Endodermal cell (in vitro differentiated cells): ENCODE data around the gene PCDHGA2. TPM values are rescaled to one million over a fixed set of nuclear protein-coding genes. Genes with fewer than 3 reads are reported as not detected.
"Not testable (repeated sequence)": the region's sequence is repeated elsewhere in the genome, so short reads cannot be mapped to it uniquely, and the experiment has no call there.

Source experiments
- DNase-seq: peaks from one replicate; pipeline ENCODE4 v3.0.0-alpha.2; 2017
- H3K27ac ChIP-seq: 2 replicates; pipeline ENCODE4 v1.5.1; 2013; ENCODE audit warnings: mild to moderate bottlenecking, low read depth, low read length, moderate library complexity
- H3K27me3 ChIP-seq: 2 replicates; pipeline ENCODE4 v1.6.1; 2013; ENCODE audit warnings: mild to moderate bottlenecking, low read length, moderate library complexity; ENCODE audit not compliant: insufficient read depth, control insufficient read depth, poor library complexity, severe bottlenecking
- H3K36me3 ChIP-seq: 2 replicates; pipeline ENCODE4 v1.7.0; 2013; ENCODE audit warnings: mild to moderate bottlenecking, low read length, moderate library complexity; ENCODE audit not compliant: control insufficient read depth, insufficient read depth
- H3K4me1 ChIP-seq: one replicate; pipeline ENCODE4 v1.7.0; 2013; ENCODE audit warnings: low read length; ENCODE audit not compliant: control insufficient read depth, insufficient read depth
- H3K4me3 ChIP-seq: 2 replicates; pipeline ENCODE4 v1.5.1; 2013; ENCODE audit warnings: mild to moderate bottlenecking, low read length, moderate library complexity
- H3K9ac ChIP-seq: 2 replicates; pipeline ENCODE4 v1.6.1; 2013; ENCODE audit warnings: mild to moderate bottlenecking, low read length, moderate library complexity; ENCODE audit not compliant: poor library complexity, severe bottlenecking; ENCODE audit errors: extremely low read depth
- H3K9me3 ChIP-seq: 2 replicates; pipeline ENCODE4 v1.6.1; 2013; ENCODE audit warnings: mild to moderate bottlenecking, low read length, moderate library complexity; ENCODE audit not compliant: control insufficient read depth
- H3K27ac Mint-ChIP-seq: 2 replicates; pipeline ENCODE4 v1.8.0; 2020; ENCODE audit warnings: mixed read lengths
- H3K27me3 Mint-ChIP-seq: 2 replicates; pipeline ENCODE4 v1.8.0; 2021; ENCODE audit warnings: mild to moderate bottlenecking, mixed read lengths; ENCODE audit not compliant: insufficient read depth
- H3K36me3 Mint-ChIP-seq: 2 replicates; pipeline ENCODE4 v1.8.0; 2020; ENCODE audit warnings: low read depth, mixed read lengths
- H3K4me1 Mint-ChIP-seq: 2 replicates; pipeline ENCODE4 v1.8.0; 2020; ENCODE audit warnings: mixed read lengths
- H3K4me3 Mint-ChIP-seq: 2 replicates; pipeline ENCODE4 v1.8.0; 2020; ENCODE audit warnings: mild to moderate bottlenecking, moderate library complexity, mixed read lengths
- H3K9me3 Mint-ChIP-seq: 2 replicates; pipeline ENCODE4 v1.8.0; 2020; ENCODE audit warnings: mild to moderate bottlenecking, mixed read lengths
- CTCF ChIP-seq: fragments of 200-600 bp; sonication (generic); conservative IDR thresholded peaks from 2 replicates; pipeline ENCODE4 v1.5.0; 2021; ENCODE audit warnings: antibody characterized with exemption, mild to moderate bottlenecking
- WGBS, 2 experiments: methylation state at CpG; one replicate each; pipeline versions ENCODE4 v1.1.5 to v1.1.7; 2013; ENCODE audit warnings: missing lambda C conversion rate in 2 of 2, mixed read lengths in 1 of 2; ENCODE audit not compliant: insufficient coverage in 1 of 2, insufficient read length in 1 of 2; 5-methylcytosine and 5-hydroxymethylcytosine counted together
- total RNA-seq, 2 donors: library from RNA; stranded (reverse); fragmentation: NEBNext Ultra II Directional in 1 of 2; extraction: Animal tissue kit (Norgen Biotek cat#: 25700) in 1 of 2; gene quantifications; 2 replicates in 1 of 2; 3 replicates in 1 of 2; pipeline ENCODE4 v1.2.1, GENCODE V29; 2021

PCDHGA2 gene
- total RNA-seq, 2 donors from 2014 or later = 0.09 to 2.0 TPM

GRCh38 chr5:141306630-141307029 is 31.9 kb upstream of the PCDHGA2 start:
- Histone ChIP-seq H3K9ac (no peak overlapping the region), H3K36me3 (no peaks in the 10 kb centered on the region), H3K9me3 (peaks cover 37% of the 10 kb centered on the region), H3K27ac (no peak overlapping the region), H3K4me1 (no peaks in the 10 kb centered on the region), H3K4me3 (no peak overlapping the region), H3K27me3 (no peaks in the 10 kb centered on the region)
- TF ChIP-seq CTCF = no peak
- no peak overlapping the region for H3K27ac Mint-ChIP-seq
- no peaks in the 10 kb centered on the region for H3K4me1 Mint-ChIP-seq
- H3K36me3 Mint-ChIP-seq = peaks cover 31% of the 10 kb centered on the region
- H3K9me3 Mint-ChIP-seq = peaks cover 31% of the 10 kb centered on the region
- WGBS, 2 experiments = 100% methylated on average over 1 of the region's 1 CpG; no CpG with 5 or more reads in 1 of the 2 experiments
- no peaks in the 10 kb centered on the region for H3K27me3 Mint-ChIP-seq
- no peak for DNase-seq
- H3K4me3 Mint-ChIP-seq = no peak overlapping the region

GRCh38 chr5:141313711-141314110 is 24.8 kb upstream of the PCDHGA2 start:
- peaks cover 38% of the 10 kb centered on the region for H3K9me3 Mint-ChIP-seq
- no peak overlapping the region for H3K4me3 Mint-ChIP-seq
- no peak for TF ChIP-seq CTCF

GRCh38 chr5:141316963-141317362 is 21.6 kb upstream of the PCDHGA2 start:
- peaks cover 51% of the 10 kb centered on the region for H3K9me3 Mint-ChIP-seq
- H3K4me3 ChIP-seq, H3K4me3 Mint-ChIP-seq, H3K4me1 ChIP-seq, H3K4me1 Mint-ChIP-seq, H3K27me3 ChIP-seq, H3K27me3 Mint-ChIP-seq, H3K9ac ChIP-seq, H3K27ac ChIP-seq, DNase-seq, H3K27ac Mint-ChIP-seq: not testable (repeated sequence)
- peaks cover 77% of the 10 kb centered on the region for H3K9me3 ChIP-seq
- peaks cover 67% of the 10 kb centered on the region for H3K36me3 Mint-ChIP-seq
- H3K36me3 ChIP-seq = peaks cover 47% of the 10 kb centered on the region
- 94 to 100% methylated on average over 1 to 3 of the region's 4 CpGs for WGBS, 2 experiments

More at GRCh38 chr5:141313711-141314110, 24.8 kb upstream of the PCDHGA2 start:
- H3K36me3 ChIP-seq = peaks cover 34% of the 10 kb centered on the region
- H3K27me3 ChIP-seq = no peaks in the 10 kb centered on the region
- no peak overlapping the region for H3K9ac ChIP-seq
- no peak overlapping the region for H3K27ac ChIP-seq
- no peak overlapping the region for H3K4me3 ChIP-seq
- Mint-ChIP-seq H3K4me1 (peaks cover 1% of the 10 kb centered on the region), H3K27ac (no peak overlapping the region), H3K36me3 (peaks cover 65% of the 10 kb centered on the region), H3K27me3 (no peaks in the 10 kb centered on the region)
- no peak for DNase-seq
- H3K4me1 ChIP-seq = no peaks in the 10 kb centered on the region
- H3K9me3 ChIP-seq = peaks cover 59% of the 10 kb centered on the region

- Mint-ChIP-seq H3K4me1 (peaks cover 2% of the 10 kb centered on the region), H3K4me3 (peak overlapping the region; percentile 99), H3K36me3 (peaks cover 56% of the 10 kb centered on the region), H3K27me3 (no peaks in the 10 kb centered on the region), H3K27ac (no peak overlapping the region), H3K9me3 (peaks cover 51% of the 10 kb centered on the region)
- H3K27ac ChIP-seq = no peak overlapping the region
- no peak overlapping the region for H3K9ac ChIP-seq
- peaks cover 68% of the 10 kb centered on the region for H3K9me3 ChIP-seq
- no peak for TF ChIP-seq CTCF
- H3K27me3 ChIP-seq = no peaks in the 10 kb centered on the region
- no peaks in the 10 kb centered on the region for H3K4me1 ChIP-seq
- peak overlapping the region; percentile 91 for H3K4me3 ChIP-seq
- H3K36me3 ChIP-seq = peaks cover 47% of the 10 kb centered on the region
- 94% methylated on average over 6 of the region's 6 CpGs for WGBS, 2 experiments
- DNase-seq = no peak
Observed at GRCh38 chr5:141319202-141319601, 19.4 kb upstream of the PCDHGA2 start.
